Vagina (tissue), 2 donors: ENCODE data around the gene SLC38A2. TPM values are rescaled to one million over a fixed set of nuclear protein-coding genes. Genes with fewer than 3 reads are reported as not detected.

ENCODE experiments used
- DNase-seq, 2 donors: peaks; one replicate each; pipeline ENCODE4 v3.0.0-alpha.2; 2017; ENCODE audit errors: extremely low spot score in 2 of 2
- H3K27ac ChIP-seq: fragments of 200-600 bp; sonication (generic); one replicate; pipeline ENCODE4 v1.5.1; 2019
- H3K27me3 ChIP-seq: fragments of 200-600 bp; sonication (generic); one replicate; pipeline ENCODE4 v1.5.1; 2019
- H3K36me3 ChIP-seq, 2 donors: fragments of 200-600 bp; sonication (generic); one replicate each; pipeline ENCODE4 v1.5.1; 2017 to 2019
- H3K4me1 ChIP-seq: fragments of 200-600 bp; sonication (generic); one replicate; pipeline ENCODE4 v1.5.1; 2019
- H3K4me3 ChIP-seq, 2 donors: fragments of 200-600 bp; sonication (generic); 1 replicate in 1 of 2; 2 replicates in 1 of 2; pipeline ENCODE4 v1.5.1; 2016 to 2019
- H3K9me3 ChIP-seq: fragments of 200-600 bp; sonication (generic); one replicate; pipeline ENCODE4 v1.5.1; 2019
- POLR2A ChIP-seq, 2 donors: fragments of 450-650 bp; IDR thresholded peaks; one replicate each; pipeline ENCODE4 v1.6.1; 2017; ENCODE audit warnings: antibody characterized with exemption in 2 of 2, mild to moderate bottlenecking in 2 of 2, moderate library complexity in 2 of 2
- POLR2AphosphoS5 ChIP-seq, 2 donors: sonication (generic); formaldehyde crosslinking; IDR thresholded peaks; one replicate each; pipeline ENCODE4 v1.9.0; 2017; ENCODE audit warnings: antibody characterized with exemption in 2 of 2, mild to moderate bottlenecking in 2 of 2, low read depth in 1 of 2; ENCODE audit not compliant: insufficient read depth in 1 of 2
- intact Hi-C: fragments of 100-400 bp; cut with DNase I; formaldehyde crosslinking; loops from one replicate; pipeline ENCODE4 v1.15.1; 2023
- total RNA-seq: library from RNA; depleted of rRNA; stranded (reverse); fragments of >200 nt; gene quantifications from one replicate; pipeline ENCODE4 v1.2.3, GENCODE V29; 2016
- TF ChIP-seq, protein P1 (sequence below), 3 experiments: fragments of 450-650 bp in 2 of 3; fragments of 200-600 bp in 1 of 3; sonication (generic) in 1 of 3; IDR thresholded peaks; one replicate each; pipeline ENCODE4 v1.5.1; 2017 to 2019; ENCODE audit warnings: antibody characterized with exemption in 3 of 3, mild to moderate bottlenecking in 2 of 3, moderate library complexity in 2 of 3

Gene SLC38A2
- total RNA-seq, 1 donor from 2014 or later = 352 TPM

DNA sequence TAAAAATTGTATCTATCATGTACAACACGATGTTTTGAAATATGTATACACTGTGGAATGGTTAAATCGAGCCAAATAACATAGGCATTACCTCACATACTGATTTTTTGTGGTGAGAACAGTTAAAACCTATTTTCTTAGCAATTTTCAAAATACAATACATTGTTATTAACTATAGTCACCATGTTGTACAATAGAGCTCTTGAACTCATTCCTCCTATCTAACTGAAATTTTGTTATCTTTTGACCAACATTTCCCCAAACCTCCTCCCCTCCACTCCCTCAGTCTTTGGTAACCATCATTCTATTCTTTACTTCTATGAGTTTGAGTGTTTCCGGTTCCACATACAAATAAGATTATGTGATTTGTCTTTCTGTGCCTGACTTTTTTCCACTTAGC lies 6.8 kb upstream of the SLC38A2 start:
- Histone ChIP-seq H3K27me3 (no peaks in the 10 kb centered on the region), H3K4me1 (peaks cover 17% of the 10 kb centered on the region), H3K9me3 (no peaks in the 10 kb centered on the region), H3K27ac (no peak overlapping the region), H3K4me3 (no peak overlapping the region), H3K36me3 (no peaks in the 10 kb centered on the region)
- no peak for DNase-seq
- TF ChIP-seq POLR2A (IDR thresholded peaks at IDR 0.05) (no peak), POLR2AphosphoS5 (IDR thresholded peaks at IDR 0.05; ENCODE audit: insufficient read depth in 1 of 2, low read depth in 1 of 2) (no peak)
- TF ChIP-seq, protein P1, sequence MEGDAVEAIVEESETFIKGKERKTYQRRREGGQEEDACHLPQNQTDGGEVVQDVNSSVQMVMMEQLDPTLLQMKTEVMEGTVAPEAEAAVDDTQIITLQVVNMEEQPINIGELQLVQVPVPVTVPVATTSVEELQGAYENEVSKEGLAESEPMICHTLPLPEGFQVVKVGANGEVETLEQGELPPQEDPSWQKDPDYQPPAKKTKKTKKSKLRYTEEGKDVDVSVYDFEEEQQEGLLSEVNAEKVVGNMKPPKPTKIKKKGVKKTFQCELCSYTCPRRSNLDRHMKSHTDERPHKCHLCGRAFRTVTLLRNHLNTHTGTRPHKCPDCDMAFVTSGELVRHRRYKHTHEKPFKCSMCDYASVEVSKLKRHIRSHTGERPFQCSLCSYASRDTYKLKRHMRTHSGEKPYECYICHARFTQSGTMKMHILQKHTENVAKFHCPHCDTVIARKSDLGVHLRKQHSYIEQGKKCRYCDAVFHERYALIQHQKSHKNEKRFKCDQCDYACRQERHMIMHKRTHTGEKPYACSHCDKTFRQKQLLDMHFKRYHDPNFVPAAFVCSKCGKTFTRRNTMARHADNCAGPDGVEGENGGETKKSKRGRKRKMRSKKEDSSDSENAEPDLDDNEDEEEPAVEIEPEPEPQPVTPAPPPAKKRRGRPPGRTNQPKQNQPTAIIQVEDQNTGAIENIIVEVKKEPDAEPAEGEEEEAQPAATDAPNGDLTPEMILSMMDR (IDR thresholded peaks at IDR 0.05) = no peak
- intact Hi-C loops = no loop called here

GRCh38 chr12:46378530-46378929 lies 6.0 kb upstream of the SLC38A2 start:
- intact Hi-C loops = no loop called here
- no peak for TF ChIP-seq POLR2A (IDR thresholded peaks at IDR 0.05)
- TF ChIP-seq POLR2AphosphoS5 (IDR thresholded peaks at IDR 0.05; ENCODE audit: insufficient read depth in 1 of 2, low read depth in 1 of 2) = no peak
- TF ChIP-seq, protein P1 (IDR thresholded peaks at IDR 0.05) = no peak
- peaks cover 22% of the 10 kb centered on the region for H3K4me1 ChIP-seq
- no peaks in the 10 kb centered on the region for H3K9me3 ChIP-seq
- no peaks in the 10 kb centered on the region for H3K36me3 ChIP-seq
- no peak overlapping the region for H3K4me3 ChIP-seq
- H3K27me3 ChIP-seq = no peaks in the 10 kb centered on the region
- H3K27ac ChIP-seq = no peak overlapping the region
- DNase-seq = no peak

DNA sequence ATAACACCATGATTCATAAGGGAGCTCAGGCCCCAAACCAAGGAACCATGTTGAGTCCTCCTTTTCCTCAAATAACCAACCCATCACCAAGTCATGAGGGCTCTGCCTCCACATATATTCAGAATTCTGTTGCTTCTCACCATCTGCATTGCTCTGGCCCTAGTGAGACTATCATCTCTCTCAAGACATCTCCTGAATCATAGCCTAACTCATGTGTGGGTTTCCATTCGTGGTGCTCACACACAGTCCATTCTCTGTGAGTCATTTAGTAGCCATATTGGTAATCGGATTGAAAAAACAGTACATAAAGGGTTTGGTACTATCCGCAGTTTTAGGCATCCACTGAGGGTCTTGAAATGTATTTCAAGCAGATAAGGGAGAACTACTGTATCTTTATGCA lies 5.1 kb upstream of the SLC38A2 start:
- no peaks in the 10 kb centered on the region for H3K36me3 ChIP-seq
- H3K9me3 ChIP-seq = no peaks in the 10 kb centered on the region
- no peak overlapping the region for H3K27ac ChIP-seq
- peaks cover 24% of the 10 kb centered on the region for H3K4me1 ChIP-seq
- no peak overlapping the region for H3K4me3 ChIP-seq
- no peak for DNase-seq
- intact Hi-C loops = no loop called here
- TF ChIP-seq POLR2A (IDR thresholded peaks at IDR 0.05) (no peak), POLR2AphosphoS5 (IDR thresholded peaks at IDR 0.05; ENCODE audit: insufficient read depth in 1 of 2, low read depth in 1 of 2) (no peak)
- TF ChIP-seq, protein P1 (IDR thresholded peaks at IDR 0.05) = no peak
- no peaks in the 10 kb centered on the region for H3K27me3 ChIP-seq

DNA sequence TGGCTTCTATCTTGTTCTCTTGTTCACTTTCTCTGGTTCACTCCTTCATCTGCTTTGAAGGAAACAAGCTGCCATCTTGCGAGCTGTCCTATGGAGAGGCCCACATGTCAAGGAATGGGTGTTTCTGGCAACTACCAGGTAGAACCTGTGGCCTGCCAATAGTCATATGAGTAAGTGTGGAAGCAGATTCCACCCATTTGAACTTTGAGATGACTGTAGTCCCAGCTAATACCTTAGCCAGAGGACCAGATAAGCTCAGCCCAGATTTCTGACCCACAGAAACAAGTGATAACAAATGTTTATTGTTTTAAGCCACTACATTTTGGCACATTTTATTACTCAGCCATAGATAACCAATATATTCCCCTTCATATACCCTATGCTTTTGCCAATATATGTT lies 4.0 kb upstream of the SLC38A2 start:
- no peaks in the 10 kb centered on the region for H3K9me3 ChIP-seq
- no peaks in the 10 kb centered on the region for H3K36me3 ChIP-seq
- intact Hi-C loops = no loop called here
- H3K4me1 ChIP-seq = peaks cover 13% of the 10 kb centered on the region
- no peak overlapping the region for H3K27ac ChIP-seq
- no peak overlapping the region for H3K4me3 ChIP-seq
- no peak for DNase-seq
- no peaks in the 10 kb centered on the region for H3K27me3 ChIP-seq
- TF ChIP-seq POLR2AphosphoS5 (IDR thresholded peaks at IDR 0.05; ENCODE audit: insufficient read depth in 1 of 2, low read depth in 1 of 2) = no peak
- no peak for TF ChIP-seq POLR2A (IDR thresholded peaks at IDR 0.05)
- TF ChIP-seq, protein P1 (IDR thresholded peaks at IDR 0.05) = no peak

- H3K27me3 ChIP-seq = no peaks in the 10 kb centered on the region
- peaks cover 22% of the 10 kb centered on the region for H3K4me1 ChIP-seq
- intact Hi-C loops = loop anchor here (5.0 kb wide), 2 partner anchors 288 to 647 kb away; partner anchors contain the start of gene ARID2
- H3K9me3 ChIP-seq = no peaks in the 10 kb centered on the region
- peaks cover 0 to 13% of the 10 kb centered on the region in 2 donors for H3K36me3 ChIP-seq
- peak overlapping the region; percentile 99 for H3K27ac ChIP-seq
- no peak overlapping the region for H3K4me3 ChIP-seq
- TF ChIP-seq, protein P1 (IDR thresholded peaks at IDR 0.05) = no peak
- TF ChIP-seq POLR2A (IDR thresholded peaks at IDR 0.05) (no peak), POLR2AphosphoS5 (IDR thresholded peaks at IDR 0.05; ENCODE audit: insufficient read depth in 1 of 2, low read depth in 1 of 2) (no peak)
- no peak for DNase-seq
These were observed 2.1 kb upstream of the SLC38A2 start for GRCh38 chr12:46374711-46375110.
